ENCODE data around the gene PSMC1.

- TF ChIP-seq, protein P1, sequence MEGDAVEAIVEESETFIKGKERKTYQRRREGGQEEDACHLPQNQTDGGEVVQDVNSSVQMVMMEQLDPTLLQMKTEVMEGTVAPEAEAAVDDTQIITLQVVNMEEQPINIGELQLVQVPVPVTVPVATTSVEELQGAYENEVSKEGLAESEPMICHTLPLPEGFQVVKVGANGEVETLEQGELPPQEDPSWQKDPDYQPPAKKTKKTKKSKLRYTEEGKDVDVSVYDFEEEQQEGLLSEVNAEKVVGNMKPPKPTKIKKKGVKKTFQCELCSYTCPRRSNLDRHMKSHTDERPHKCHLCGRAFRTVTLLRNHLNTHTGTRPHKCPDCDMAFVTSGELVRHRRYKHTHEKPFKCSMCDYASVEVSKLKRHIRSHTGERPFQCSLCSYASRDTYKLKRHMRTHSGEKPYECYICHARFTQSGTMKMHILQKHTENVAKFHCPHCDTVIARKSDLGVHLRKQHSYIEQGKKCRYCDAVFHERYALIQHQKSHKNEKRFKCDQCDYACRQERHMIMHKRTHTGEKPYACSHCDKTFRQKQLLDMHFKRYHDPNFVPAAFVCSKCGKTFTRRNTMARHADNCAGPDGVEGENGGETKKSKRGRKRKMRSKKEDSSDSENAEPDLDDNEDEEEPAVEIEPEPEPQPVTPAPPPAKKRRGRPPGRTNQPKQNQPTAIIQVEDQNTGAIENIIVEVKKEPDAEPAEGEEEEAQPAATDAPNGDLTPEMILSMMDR (IDR thresholded peaks at IDR 0.05; ENCODE audit: low read depth, low read length, missing input control) = no peak
- TF ChIP-seq RXRA (IDR thresholded peaks at IDR 0.05) = no peak
- no peak for TF ChIP-seq TAF1 (conservative IDR thresholded peaks at IDR 0.05)
Observed at GRCh38 chr14:90287791-90288190, 31.4 kb downstream of the PSMC1 start.
